NT2/D1 (cell line): ENCODE data around the gene VPREB1.

Experiments
- SUZ12 ChIP-seq: IDR thresholded peaks from 2 replicates; pipeline ENCODE4 v1.6.1; 2011; ENCODE audit not compliant: insufficient read length, insufficient read depth; ENCODE audit errors: extremely low read depth
- ZNF274 ChIP-seq: IDR thresholded peaks from 2 replicates; pipeline ENCODE4 v1.6.1; 2011; ENCODE audit warnings: mild to moderate bottlenecking, low read depth, low read length

DNA sequence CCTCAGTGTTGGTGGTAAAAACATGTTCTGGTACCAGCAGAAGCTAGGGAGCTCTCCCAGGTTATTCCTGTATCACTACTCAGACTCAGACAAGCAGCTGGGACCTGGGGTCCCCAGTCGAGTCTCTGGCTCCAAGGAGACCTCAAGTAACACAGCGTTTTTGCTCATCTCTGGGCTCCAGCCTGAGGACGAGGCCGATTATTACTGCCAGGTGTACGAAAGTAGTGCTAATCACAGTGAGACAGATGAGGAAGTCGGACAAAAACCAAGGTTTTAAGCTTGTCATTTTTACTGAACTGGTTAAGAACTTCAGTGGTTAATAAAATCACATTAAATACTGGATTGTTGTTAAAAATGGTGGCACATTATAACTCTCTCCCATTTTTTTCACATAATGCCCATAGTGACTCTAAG lies 42.6 kb upstream of the VPREB1 start:
- TF ChIP-seq ZNF274 (no peak), SUZ12 (no peak)
